BLaER1 treated with 17β-estradiol and CSF1 and Interleukin-3, amounts not matched to agents 10 nM and 100 nM (cell line): Measurements from ENCODE around the gene UBE2J2.

Source experiments
- H3K27ac ChIP-seq, 11 experiments: shearing (Covaris generic); formaldehyde crosslinking; 2 replicates each; pipeline ENCODE4 v1.8.1; 2022
- H3K27me3 ChIP-seq, 11 experiments: shearing (Covaris generic); formaldehyde crosslinking; 2 replicates each; pipeline ENCODE4 v1.8.1; 2022
- H3K36me3 ChIP-seq, 11 experiments: shearing (Covaris generic); formaldehyde crosslinking; 2 replicates each; pipeline ENCODE4 v1.8.1; 2022
- H3K4me1 ChIP-seq, 10 experiments: shearing (Covaris generic); formaldehyde crosslinking; 2 replicates each; pipeline ENCODE4 v1.8.1; 2022
- H3K4me2 ChIP-seq, 11 experiments: shearing (Covaris generic); formaldehyde crosslinking; 2 replicates each; pipeline ENCODE4 v1.8.1; 2022
- H3K4me3 ChIP-seq, 10 experiments: shearing (Covaris generic); formaldehyde crosslinking; 2 replicates each; pipeline ENCODE4 v1.8.1; 2022
- H3K9ac ChIP-seq, 11 experiments: shearing (Covaris generic); formaldehyde crosslinking; 2 replicates each; pipeline ENCODE4 v1.8.1; 2022
- H3K9me3 ChIP-seq, 11 experiments: shearing (Covaris generic); formaldehyde crosslinking; replicated peaks in 1 of 11; 2 replicates each; pipeline ENCODE4 v1.8.1; 2022
- H4K20me1 ChIP-seq, 11 experiments: shearing (Covaris generic); formaldehyde crosslinking; 2 replicates each; pipeline ENCODE4 v1.8.1; 2022
- Cebpa-rat ChIP-seq, 11 experiments: shearing (Covaris generic); IDR thresholded peaks; 2 replicates each; pipeline ENCODE4 v1.8.1; 2022

UBE2J2 gene

GRCh38 chr1:1307261-1307922, 33.7 kb upstream of the UBE2J2 start:
- peak overlapping the region; percentile 84 to 97 (median 91) for H3K9ac ChIP-seq
- peak overlapping the region; percentile 82 to 91 (median 88) for H3K27ac ChIP-seq
- H3K4me2 ChIP-seq: peak overlapping the region; percentile 96 to 100 (median 99)
- H3K36me3 ChIP-seq: peaks cover 16 to 31% (median 27%) of the 10 kb centered on the region in 11 experiments; a peak in 21 of 22 replicates
- H3K27me3 ChIP-seq: no peaks in the 10 kb centered on the region
- TF ChIP-seq Cebpa-rat (IDR thresholded peaks at IDR 0.05): no peak
- no peaks in the 10 kb centered on the region for H3K9me3 ChIP-seq
- H3K4me1 ChIP-seq: peaks cover 50 to 61% (median 57%) of the 10 kb centered on the region in 10 experiments
- H4K20me1 ChIP-seq: peaks cover under 1 to 88% (median 77%) of the 10 kb centered on the region in 11 experiments; a peak in 21 of 22 replicates
- H3K4me3 ChIP-seq: peak overlapping the region; percentile 85 to 99 (median 90)

GRCh38 chr1:1306661-1307260, 33.1 kb upstream of the UBE2J2 start:
- Histone ChIP-seq H3K9ac (peak overlapping the region; percentile 84 to 97 (median 91); a peak in 21 of 22 replicates), H3K9me3 (no peaks in the 10 kb centered on the region), H3K36me3 (peaks cover 12 to 25% (median 22%) of the 10 kb centered on the region in 11 experiments; a peak in 21 of 22 replicates), H4K20me1 (peaks cover 7 to 88% (median 80%) of the 10 kb centered on the region in 11 experiments; a peak in 21 of 22 replicates), H3K4me1 (peaks cover 50 to 61% (median 57%) of the 10 kb centered on the region in 10 experiments), H3K27ac (peak overlapping the region in 9 of 11 experiments; percentile 85 to 91 (median 88); a peak in 15 of 22 replicates), H3K4me3 (peak overlapping the region; percentile 85 to 99 (median 90)), H3K27me3 (no peaks in the 10 kb centered on the region), H3K4me2 (peak overlapping the region; percentile 96 to 100 (median 99))
- TF ChIP-seq Cebpa-rat (IDR thresholded peaks at IDR 0.05): no peak

- H3K4me3 ChIP-seq: peak overlapping the region; percentile 85 to 99 (median 90)
- H3K4me1 ChIP-seq: peaks cover 50 to 61% (median 57%) of the 10 kb centered on the region in 10 experiments
- H3K9me3 ChIP-seq: no peaks in the 10 kb centered on the region
- H3K4me2 ChIP-seq: peak overlapping the region; percentile 96 to 100 (median 99)
- no peak for TF ChIP-seq Cebpa-rat (IDR thresholded peaks at IDR 0.05)
- peak overlapping the region; percentile 72 to 97 (median 90) for H3K9ac ChIP-seq
- H4K20me1 ChIP-seq: peaks cover 10 to 88% (median 80%) of the 10 kb centered on the region in 11 experiments; a peak in 21 of 22 replicates
- peak overlapping the region in 10 of 11 experiments; percentile 52 to 89 (median 73); a peak in 19 of 22 replicates for H3K27ac ChIP-seq
- H3K36me3 ChIP-seq: peaks cover 6 to 19% (median 16%) of the 10 kb centered on the region in 11 experiments; a peak in 21 of 22 replicates
- H3K27me3 ChIP-seq: no peaks in the 10 kb centered on the region
These were observed 32.5 kb upstream of the UBE2J2 start for GRCh38 chr1:1306070-1306660.

GRCh38 chr1:1305300-1306069, 31.8 kb upstream of the UBE2J2 start:
- Histone ChIP-seq H3K4me2 (peak overlapping the region; percentile 96 to 100 (median 99)), H3K27ac (peak overlapping the region; percentile 7 to 89 (median 73); a peak in 20 of 22 replicates), H3K9me3 (no peaks in the 10 kb centered on the region), H3K4me1 (peaks cover 50 to 61% (median 57%) of the 10 kb centered on the region in 10 experiments), H3K9ac (peak overlapping the region; percentile 72 to 97 (median 90)), H3K27me3 (no peaks in the 10 kb centered on the region), H3K4me3 (peak overlapping the region; percentile 85 to 99 (median 90)), H4K20me1 (peaks cover 10 to 88% (median 81%) of the 10 kb centered on the region in 11 experiments; a peak in 21 of 22 replicates), H3K36me3 (peaks cover 0 to 12% (median 9%) of the 10 kb centered on the region in 11 experiments; a peak in 17 of 22 replicates)
- TF ChIP-seq Cebpa-rat (IDR thresholded peaks at IDR 0.05): no peak

GRCh38 chr1:1304331-1305299, 31.0 kb upstream of the UBE2J2 start:
- Histone ChIP-seq H3K4me2 (peak overlapping the region; percentile 96 to 100 (median 99)), H3K27ac (peak overlapping the region in 10 of 11 experiments; percentile 52 to 89 (median 73); a peak in 20 of 22 replicates), H3K27me3 (no peaks in the 10 kb centered on the region), H4K20me1 (peaks cover 17 to 88% (median 81%) of the 10 kb centered on the region in 11 experiments; a peak in 21 of 22 replicates), H3K9ac (peak overlapping the region; percentile 72 to 97 (median 90)), H3K4me1 (peaks cover 46 to 59% (median 54%) of the 10 kb centered on the region in 10 experiments), H3K9me3 (no peaks in the 10 kb centered on the region), H3K4me3 (peak overlapping the region; percentile 85 to 99 (median 90)), H3K36me3 (peaks cover 0 to 3% (median under 1%) of the 10 kb centered on the region in 11 experiments; a peak in 12 of 22 replicates)
- TF ChIP-seq Cebpa-rat (IDR thresholded peaks at IDR 0.05): no peak

- Histone ChIP-seq H3K27ac (peak overlapping the region in 1 of 11 experiments; percentile 89; a peak in 1 of 22 replicates), H3K36me3 (no peaks in the 10 kb centered on the region; a peak in 1 of 22 replicates), H3K4me3 (no peak overlapping the region), H3K4me2 (peak overlapping the region; percentile 96 to 100 (median 99)), H4K20me1 (peaks cover 25 to 88% (median 84%) of the 10 kb centered on the region in 11 experiments; a peak in 21 of 22 replicates), H3K4me1 (peaks cover 48 to 63% (median 56%) of the 10 kb centered on the region in 10 experiments), H3K9ac (peak overlapping the region in 4 of 11 experiments; percentile 37 to 97 (median 70); a peak in 6 of 22 replicates), H3K9me3 (no peaks in the 10 kb centered on the region), H3K27me3 (no peaks in the 10 kb centered on the region)
- TF ChIP-seq Cebpa-rat (IDR thresholded peaks at IDR 0.05): no peak
These were observed 30.1 kb upstream of the UBE2J2 start for GRCh38 chr1:1303736-1304135.

GRCh38 chr1:1302951-1303509, 29.4 kb upstream of the UBE2J2 start:
- H3K27ac ChIP-seq: no peak overlapping the region
- H3K9ac ChIP-seq: 0 out of 22 replicates have a peak overlapping the region, but pooled peaks of 1 of the 11 experiments have one; percentile 46
- TF ChIP-seq Cebpa-rat (IDR thresholded peaks at IDR 0.05): no peak
- peaks cover 0 to 1% (median 0%) of the 10 kb centered on the region in 11 experiments; a peak in 2 of 22 replicates for H3K36me3 ChIP-seq
- peaks cover 25 to 93% (median 86%) of the 10 kb centered on the region in 11 experiments; a peak in 21 of 22 replicates for H4K20me1 ChIP-seq
- H3K4me2 ChIP-seq: peak overlapping the region in 6 of 11 experiments; percentile 14 to 100 (median 99); a peak in 7 of 22 replicates
- peaks cover 51 to 66% (median 59%) of the 10 kb centered on the region in 10 experiments for H3K4me1 ChIP-seq
- H3K4me3 ChIP-seq: no peak overlapping the region
- no peaks in the 10 kb centered on the region for H3K9me3 ChIP-seq
- no peaks in the 10 kb centered on the region for H3K27me3 ChIP-seq
